ENCODE results near the gene AGRN.
"Not testable (repeated sequence)": the region's sequence is repeated elsewhere in the genome, so short reads cannot be mapped to it uniquely, and the experiment has no call there.

Gene AGRN

DNA sequence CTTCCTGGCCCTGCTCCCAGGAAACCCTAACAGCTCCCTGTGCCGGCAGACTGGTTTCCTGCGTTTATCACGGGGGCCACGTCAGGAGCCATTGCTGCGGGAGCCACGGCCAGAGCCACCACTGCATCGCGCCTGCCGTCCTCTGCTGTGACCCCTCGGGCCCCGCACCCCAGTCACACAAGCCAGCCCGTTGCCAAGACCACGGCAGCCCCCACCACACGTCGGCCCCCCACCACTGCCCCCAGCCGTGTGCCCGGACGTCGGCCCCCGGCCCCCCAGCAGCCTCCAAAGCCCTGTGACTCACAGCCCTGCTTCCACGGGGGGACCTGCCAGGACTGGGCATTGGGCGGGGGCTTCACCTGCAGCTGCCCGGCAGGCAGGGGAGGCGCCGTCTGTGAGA is 28.0 kb downstream of the AGRN start:
- no peak for DNase-seq (ENCODE audit: extremely low spot score, insufficient read length, low read depth)
- FAIRE-seq = no peak

DNA sequence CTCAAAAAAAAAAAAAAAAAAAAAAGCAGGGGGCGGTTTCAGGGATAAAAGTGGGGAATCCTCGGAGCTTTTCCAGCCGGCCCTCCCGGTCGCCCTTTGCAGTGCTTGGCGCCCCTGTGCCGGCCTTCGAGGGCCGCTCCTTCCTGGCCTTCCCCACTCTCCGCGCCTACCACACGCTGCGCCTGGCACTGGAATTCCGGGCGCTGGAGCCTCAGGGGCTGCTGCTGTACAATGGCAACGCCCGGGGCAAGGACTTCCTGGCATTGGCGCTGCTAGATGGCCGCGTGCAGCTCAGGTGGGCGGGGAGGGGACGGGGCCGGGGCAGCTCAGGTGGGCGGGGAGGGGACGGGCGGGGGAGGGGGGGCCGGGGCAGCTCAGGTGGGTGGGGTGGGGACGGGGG is 28.8 kb downstream of the AGRN start:
- no peak for DNase-seq (ENCODE audit: extremely low spot score, insufficient read length, low read depth)
- FAIRE-seq = no peak

DNA sequence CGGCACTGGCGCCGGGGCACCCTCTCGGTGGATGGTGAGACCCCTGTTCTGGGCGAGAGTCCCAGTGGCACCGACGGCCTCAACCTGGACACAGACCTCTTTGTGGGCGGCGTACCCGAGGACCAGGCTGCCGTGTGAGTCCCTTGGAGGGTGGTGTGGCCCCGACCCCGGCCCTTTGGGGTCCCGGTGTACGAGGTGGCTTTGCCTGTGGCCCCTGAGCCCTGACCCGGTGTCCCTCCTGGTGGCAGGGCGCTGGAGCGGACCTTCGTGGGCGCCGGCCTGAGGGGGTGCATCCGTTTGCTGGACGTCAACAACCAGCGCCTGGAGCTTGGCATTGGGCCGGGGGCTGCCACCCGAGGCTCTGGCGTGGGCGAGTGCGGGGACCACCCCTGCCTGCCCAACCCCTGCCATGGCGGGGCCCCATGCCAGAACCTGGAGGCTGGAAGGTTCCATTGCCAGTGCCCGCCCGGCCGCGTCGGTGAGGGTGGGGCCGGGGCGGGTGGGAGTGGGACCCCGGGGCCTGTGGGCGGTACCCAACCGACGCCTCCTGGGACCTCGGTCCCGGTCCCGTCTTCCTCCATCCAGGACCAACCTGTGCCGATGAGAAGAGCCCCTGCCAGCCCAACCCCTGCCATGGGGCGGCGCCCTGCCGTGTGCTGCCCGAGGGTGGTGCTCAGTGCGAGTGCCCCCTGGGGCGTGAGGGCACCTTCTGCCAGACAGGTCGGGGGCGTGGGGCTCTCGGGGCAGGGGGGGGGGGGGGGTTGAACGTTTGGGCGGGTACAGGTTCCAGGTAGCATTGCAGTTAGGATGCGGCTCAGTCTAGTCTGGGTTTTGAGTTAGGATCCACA is 29.6 kb downstream of the AGRN start:
- DNase-seq (ENCODE audit: extremely low spot score, insufficient read length, low read depth) (no peak), FAIRE-seq (no peak)

DNA sequence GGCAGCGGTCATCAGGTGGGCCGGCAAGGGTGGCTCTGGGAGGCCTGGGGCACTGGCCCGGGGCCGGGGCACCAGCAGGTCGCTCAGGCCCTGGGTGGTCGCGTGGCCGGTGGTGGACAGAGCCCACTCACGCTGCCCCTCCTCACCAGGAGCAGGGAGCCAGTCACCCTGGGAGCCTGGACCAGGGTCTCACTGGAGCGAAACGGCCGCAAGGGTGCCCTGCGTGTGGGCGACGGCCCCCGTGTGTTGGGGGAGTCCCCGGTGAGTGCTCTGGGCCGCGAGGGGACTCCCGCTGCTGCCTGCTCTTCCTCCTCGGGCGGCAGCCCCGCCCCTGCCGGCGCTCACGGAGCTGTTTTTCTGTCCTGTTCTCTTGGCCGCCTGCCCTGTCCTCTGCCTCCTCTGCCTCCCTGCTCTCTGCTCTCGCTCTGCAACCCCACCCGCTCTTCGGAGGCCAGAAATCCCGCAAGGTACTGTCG is 30.7 kb downstream of the AGRN start:
- FAIRE-seq = peak; percentile 42
- no peak for DNase-seq (ENCODE audit: extremely low spot score, insufficient read length, low read depth)

DNA sequence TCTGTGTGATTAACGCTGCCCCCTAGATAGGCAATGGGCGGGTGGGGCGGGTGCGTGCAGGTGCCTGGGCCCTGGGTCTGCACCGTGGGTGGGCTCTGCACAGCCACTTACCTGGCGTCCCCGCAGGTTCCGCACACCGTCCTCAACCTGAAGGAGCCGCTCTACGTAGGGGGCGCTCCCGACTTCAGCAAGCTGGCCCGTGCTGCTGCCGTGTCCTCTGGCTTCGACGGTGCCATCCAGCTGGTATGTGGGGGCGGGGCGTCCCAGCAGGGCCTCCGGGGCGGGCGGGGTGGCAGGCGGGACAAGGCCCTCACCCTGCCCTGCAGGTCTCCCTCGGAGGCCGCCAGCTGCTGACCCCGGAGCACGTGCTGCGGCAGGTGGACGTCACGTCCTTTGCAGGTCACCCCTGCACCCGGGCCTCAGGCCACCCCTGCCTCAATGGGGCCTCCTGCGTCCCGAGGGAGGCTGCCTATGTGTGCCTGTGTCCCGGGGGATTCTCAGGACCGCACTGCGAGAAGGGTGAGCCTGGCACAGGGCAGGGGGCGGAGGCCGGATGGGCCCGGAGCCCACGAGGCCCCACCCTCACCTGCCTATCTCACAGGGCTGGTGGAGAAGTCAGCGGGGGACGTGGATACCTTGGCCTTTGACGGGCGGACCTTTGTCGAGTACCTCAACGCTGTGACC is 31.3 kb downstream of the AGRN start:
- DNase-seq (ENCODE audit: extremely low spot score, insufficient read length, low read depth) (no peak), FAIRE-seq (no peak)

DNA sequence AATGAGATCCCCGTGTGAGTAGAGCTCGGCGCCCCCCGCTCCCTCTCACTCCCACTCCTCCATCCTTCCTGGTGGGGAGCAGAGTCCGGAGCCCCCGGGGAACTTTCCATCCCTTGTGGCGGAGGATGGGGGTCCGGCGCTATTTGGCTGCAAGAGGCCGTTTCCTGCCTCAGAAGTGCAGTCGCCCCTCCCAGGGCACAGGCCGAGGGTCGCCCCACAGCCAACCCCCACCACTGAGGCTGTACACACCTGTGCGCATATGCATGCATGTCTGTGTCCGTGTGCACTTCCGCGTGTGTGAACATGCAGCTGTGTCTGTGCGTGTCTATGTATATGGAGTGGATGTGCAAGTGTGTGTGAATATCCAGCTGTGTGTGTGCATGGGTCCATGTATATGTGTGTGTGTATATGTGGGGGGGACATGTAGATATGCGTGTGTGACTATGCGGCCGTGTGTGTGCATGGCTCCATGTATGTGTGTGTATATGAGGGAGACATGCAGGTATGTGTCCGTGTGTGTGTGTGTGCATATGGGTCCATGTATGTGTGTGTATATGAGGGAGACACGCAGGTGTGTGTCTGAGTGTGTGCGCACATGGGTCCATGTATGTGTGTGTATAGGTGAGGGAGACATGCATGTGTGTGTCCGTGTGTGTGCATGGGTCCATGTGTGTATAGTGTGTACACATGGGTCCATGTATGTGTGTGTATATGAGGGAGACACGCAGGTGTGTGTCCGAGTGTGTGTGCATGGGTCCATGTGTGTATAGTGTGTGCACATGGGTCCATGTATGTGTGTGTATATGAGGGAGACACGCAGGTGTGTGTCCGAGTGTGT is 32.3 kb downstream of the AGRN start:
- DNase-seq (ENCODE audit: extremely low spot score, insufficient read length, low read depth) = no peak
- FAIRE-seq = no peak

DNA sequence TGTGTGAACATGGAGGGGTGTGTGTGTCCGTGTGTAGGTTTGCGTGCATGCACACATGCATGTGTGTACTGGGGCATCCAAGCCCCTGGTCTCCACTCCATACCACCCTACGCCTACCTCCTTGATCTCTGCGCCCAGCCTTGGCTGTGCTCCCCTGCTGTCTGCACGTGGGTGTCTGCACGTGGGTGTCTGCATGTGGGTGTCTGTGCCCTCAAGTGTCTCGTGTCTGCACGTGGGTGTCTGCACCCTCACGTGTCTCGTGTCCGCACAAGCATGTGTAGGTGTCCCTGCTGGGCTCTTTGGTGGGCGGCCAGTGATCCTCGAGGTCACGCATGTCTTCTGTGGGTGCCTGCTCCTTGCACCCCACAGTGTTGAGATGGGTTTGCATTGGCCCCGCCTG is 33.1 kb downstream of the AGRN start:
- no peak for FAIRE-seq
- no peak for DNase-seq (ENCODE audit: extremely low spot score, insufficient read length, low read depth)

DNA sequence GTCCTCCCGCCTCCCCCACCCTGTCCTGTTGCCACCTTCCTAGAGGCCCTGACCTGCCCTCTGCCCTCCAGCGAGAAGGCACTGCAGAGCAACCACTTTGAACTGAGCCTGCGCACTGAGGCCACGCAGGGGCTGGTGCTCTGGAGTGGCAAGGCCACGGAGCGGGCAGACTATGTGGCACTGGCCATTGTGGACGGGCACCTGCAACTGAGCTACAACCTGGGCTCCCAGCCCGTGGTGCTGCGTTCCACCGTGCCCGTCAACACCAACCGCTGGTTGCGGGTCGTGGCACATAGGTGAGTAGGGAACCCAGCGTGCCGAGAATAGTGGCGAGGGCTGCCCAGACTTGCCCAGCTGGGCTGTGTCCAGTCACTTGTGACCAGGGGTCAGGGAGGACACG is 33.8 kb downstream of the AGRN start:
- DNase-seq (ENCODE audit: extremely low spot score, insufficient read length, low read depth) (no peak), FAIRE-seq (no peak)

DNA sequence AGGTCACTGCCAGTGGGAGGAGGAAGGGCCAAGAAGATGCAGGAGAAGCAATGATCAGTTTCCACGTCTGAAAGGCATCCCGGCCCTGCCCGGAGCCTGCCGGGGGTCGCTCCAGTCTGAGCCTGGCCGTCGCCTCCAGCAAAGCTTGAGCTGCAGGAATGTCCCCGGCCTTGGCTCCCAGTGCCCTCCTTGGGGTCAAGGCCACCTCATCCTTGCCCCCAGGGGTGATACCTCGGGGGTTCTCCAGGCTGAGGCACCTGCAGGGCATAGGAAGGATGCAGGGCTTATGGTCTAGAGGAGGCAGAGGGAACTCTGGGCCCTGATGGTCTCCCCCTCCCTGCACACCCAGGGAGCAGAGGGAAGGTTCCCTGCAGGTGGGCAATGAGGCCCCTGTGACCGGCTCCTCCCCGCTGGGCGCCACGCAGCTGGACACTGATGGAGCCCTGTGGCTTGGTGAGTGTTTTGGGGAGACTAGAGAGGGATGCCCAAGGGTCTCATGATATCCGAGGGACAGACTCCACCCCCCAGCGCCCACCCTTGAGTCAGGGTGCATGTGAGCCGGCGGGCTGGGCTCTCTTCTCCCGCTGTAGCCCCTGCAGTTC is 34.3 kb downstream of the AGRN start:
- DNase-seq (ENCODE audit: extremely low spot score, insufficient read length, low read depth) (no peak), FAIRE-seq (no peak)

DNA sequence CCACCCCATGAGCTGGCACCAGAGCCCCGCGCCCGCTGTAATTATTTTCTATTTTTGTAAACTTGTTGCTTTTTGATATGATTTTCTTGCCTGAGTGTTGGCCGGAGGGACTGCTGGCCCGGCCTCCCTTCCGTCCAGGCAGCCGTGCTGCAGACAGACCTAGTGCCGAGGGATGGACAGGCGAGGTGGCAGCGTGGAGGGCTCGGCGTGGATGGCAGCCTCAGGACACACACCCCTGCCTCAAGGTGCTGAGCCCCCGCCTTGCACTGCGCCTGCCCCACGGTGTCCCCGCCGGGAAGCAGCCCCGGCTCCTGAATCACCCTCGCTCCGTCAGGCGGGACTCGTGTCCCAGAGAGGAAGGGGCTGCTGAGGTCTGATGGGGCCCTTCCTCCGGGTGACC is 35.1 kb downstream of the AGRN start:
- FAIRE-seq (no peak), DNase-seq (ENCODE audit: extremely low spot score, insufficient read length, low read depth) (no peak)

DNA sequence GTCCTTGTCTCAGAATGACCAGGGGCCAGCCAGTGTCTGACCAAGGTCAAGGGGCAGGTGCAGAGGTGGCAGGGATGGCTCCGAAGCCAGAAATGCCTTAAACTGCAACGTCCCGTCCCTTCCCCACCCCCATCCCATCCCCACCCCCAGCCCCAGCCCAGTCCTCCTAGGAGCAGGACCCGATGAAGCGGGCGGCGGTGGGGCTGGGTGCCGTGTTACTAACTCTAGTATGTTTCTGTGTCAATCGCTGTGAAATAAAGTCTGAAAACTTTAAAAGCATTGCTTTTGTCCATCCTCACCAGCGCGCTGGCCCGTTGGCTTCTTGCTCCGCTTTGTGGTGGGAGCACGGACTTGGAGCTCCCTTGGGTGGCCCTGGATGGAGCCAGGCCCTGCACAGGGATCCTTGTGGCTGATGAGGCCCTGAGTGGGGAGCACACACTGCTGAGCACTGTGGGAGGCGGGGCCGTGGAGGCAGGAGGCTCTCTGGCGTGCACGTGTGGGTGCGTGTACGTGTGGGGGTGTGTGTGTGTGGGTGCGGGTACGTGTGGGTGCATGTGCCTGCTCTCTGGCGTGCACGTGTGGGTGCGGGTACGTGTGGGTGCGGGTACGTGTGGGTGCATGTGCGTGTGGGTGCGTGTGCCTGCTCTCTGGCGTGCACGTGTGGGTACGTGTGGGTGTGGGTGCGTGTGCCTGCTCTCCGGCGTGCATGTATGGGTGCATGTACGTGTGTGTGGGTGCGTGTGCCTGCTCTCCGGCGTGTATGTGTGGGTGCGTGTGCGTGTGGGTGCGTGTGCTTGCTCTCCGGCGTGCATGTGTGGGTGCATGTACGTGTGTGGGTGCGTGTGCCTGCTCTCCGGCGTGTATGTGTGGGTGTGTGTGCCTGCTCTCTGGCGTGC is 36.2 kb downstream of the AGRN start:
- no peak for DNase-seq (ENCODE audit: extremely low spot score, insufficient read length, low read depth)
- FAIRE-seq = no peak

DNA sequence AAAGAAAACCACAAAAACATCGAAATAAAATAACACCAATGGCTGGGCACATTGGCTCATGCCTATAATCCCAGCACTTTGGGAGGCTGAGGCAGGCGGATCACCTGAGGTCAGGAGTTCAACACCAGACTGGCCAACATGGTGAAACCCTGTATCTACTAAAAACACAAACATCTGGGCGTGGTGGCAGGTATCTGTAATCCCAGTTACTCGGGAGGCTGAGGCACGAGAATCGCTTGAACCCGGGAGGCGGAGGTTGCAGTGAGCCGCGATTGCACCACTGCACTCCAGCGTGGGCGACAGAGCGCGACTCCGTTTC is 37.8 kb downstream of the AGRN start:
- FAIRE-seq; DNase-seq (ENCODE audit: extremely low spot score, insufficient read length, low read depth): not testable (repeated sequence)

DNA sequence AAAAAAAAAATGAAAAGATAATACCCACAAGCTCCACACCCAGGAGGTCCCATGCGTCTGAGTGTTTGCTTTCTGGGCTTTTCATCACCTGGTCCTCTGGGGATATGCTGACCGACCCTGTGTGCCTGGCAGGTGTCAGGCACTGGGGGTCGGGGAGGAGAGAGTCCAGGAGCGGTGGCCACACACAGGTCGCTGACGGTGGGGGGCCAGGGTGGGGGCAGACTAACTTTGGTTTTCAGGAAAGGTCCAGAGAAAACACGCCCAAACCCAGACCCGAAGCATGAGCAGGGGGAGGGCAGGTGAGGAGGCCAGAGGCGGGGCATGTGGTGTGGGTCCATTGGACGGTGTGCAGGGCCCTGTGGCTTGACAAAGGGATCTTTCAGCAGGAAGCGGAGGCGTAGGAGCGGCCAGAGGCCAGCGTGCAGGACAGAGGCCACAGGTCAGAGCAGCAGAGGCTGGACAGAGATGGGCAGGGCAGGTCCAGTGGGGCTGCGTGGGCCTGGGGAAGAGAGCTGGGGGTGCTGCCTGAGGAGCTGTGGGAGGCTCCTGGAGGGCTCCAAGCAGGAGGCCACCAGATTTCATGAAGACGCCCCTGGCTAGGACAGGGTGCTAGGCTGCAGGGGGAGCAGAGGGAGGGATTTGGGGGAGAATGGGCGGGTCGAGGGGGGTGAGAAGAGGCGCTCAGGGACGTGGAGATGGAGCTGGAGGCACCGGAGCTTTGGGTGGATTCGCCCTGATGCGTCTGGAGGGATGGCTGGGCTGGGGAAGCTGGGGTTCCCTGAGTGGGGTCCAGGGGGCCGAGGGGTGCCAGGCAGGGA is 38.4 kb downstream of the AGRN start:
- FAIRE-seq = no peak
- no peak for DNase-seq (ENCODE audit: extremely low spot score, insufficient read length, low read depth)

DNA sequence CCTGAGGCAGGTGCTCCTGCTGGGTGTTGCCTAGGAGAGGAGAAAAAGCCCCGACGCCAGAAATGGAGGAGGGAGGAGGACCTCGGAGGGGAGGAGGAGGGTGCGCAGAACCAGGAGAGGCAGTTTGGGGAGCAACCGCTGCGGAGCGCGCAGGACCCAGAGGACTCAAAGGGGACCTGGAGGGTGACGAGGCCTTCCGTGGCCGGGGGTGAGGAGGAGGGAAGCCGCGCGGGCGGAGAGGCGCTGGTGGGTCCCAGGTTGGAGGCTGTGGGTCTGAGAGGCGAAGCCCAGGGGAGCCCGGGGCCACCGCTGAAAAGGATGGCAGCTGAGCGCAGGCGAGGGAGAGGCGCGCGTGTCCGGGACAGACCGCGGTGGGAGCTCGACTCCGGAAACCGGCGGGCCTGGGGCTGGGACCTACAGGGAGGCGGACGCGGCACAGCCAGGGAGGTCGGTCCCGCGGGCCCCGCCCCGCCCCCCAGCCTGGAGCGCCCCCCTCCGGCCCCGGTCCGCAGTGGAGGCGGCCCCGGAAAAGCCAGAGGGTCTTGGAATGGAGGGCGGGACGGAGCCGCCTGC is 39.1 kb downstream of the AGRN start:
- no peak for FAIRE-seq
- DNase-seq (ENCODE audit: extremely low spot score, insufficient read length, low read depth) = no peak

DNA sequence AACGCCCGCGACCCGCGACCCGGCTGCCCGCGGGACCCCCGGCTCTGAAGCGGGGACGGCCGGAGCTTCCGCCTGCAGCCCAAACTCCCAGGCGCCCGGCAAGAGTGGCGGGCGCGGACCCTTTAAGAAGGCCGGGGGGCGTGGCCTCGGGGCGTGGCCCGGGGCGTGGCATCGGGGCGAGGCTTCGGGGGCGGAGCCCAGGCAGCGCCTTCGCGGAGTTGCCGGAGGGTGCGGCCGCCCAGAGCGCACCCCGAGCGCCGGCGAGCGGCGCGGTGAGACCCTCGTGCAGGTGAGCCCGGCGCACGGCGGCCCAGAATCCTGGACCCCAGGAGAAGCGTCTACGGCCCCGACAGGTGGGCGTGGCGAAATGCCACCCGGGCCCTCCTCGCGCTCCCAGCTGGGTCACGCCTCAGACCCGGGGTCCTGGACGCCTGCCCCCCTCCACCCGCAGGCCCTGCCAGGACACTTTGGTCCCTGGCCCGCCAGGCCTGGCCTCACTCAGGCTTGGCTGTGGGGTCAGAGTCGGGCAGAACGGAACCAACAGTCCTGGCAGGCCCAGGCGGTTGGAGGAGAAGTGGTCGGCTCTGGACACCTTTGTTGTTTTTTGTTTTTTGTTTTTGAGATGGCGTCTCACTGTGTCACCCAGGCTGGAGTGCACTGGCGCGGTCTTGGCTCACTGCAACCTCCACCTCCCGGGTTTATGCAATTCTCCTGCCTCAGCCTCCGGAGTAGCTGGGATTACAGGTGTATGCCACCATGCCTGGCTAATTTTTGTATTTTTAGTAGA is 39.8 kb downstream of the AGRN start:
- DNase-seq (ENCODE audit: extremely low spot score, insufficient read length, low read depth) (peak; percentile 97), FAIRE-seq (peak; percentile 15)

DNA sequence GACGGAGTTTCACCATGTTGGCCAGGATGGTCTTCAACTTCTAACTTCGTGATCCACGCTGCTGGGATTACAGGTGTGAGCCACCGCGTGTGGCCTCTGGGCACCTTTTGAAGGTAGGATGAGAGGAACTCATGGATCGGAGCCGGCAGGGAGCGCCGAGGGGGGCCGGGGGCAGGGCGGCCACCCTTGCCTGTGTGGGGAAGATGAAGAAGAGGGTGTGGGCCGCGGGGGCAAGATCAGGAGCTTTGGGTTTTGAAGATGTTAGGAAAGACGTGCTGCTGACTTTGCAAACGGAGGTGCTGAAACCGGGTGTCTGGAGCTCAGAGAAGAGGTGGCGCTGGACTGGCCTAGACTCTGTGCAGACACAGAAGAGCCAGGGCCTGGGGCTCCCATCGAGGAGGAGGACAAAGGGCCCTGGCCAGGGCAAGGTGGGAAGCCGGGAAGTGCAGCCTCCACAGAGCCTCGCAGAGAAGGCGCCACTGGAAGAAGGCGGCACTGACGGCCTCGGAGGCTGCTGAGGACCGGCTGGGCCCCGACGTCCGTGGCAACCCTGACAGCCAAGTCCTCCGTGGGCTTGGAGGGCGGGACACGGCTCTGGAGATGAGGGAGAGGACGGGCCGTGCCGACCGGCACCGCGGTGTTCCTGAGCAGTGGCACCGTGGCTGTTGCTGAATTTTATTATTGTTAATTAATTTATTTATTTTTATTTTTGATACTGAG is 40.5 kb downstream of the AGRN start:
- DNase-seq (ENCODE audit: extremely low spot score, insufficient read length, low read depth) (no peak), FAIRE-seq (no peak)

Measured in GM18507 (cell line).